Esophagus squamous epithelium (tissue), 4 donors: ENCODE measurements around the gene EXPH5.

ENCODE experiments used
- CTCF ChIP-seq, 6 experiments: fragments of 450-650 bp in 4 of 6; fragments of 200-600 bp in 2 of 6; sonication (generic) in 2 of 6; IDR thresholded peaks; one replicate each; pipeline ENCODE4 v1.5.1; 2016 to 2019; ENCODE audit warnings: antibody characterized with exemption in 6 of 6, mild to moderate bottlenecking in 4 of 6, moderate library complexity in 4 of 6
- POLR2A ChIP-seq, 4 donors: fragments of 450-650 bp; IDR thresholded peaks; one replicate each; pipeline ENCODE4 v1.6.1; 2017; ENCODE audit warnings: antibody characterized with exemption in 4 of 4, mild to moderate bottlenecking in 4 of 4, moderate library complexity in 3 of 4

- TF ChIP-seq POLR2A (IDR thresholded peaks at IDR 0.05) (no peak), CTCF (IDR thresholded peaks at IDR 0.05) (no peak)
Observed at GRCh38 chr11:108635106-108635505, 41.5 kb upstream of the EXPH5 start.
